HL-60 (cell line): Measurements from ENCODE around the gene CCDC92B.

Source experiments
- CTCF ChIP-seq: IDR thresholded peaks from one replicate; pipeline ENCODE4 v1.5.1; 2011; ENCODE audit warnings: low read length, control low read depth, inconsistent platforms; ENCODE audit not compliant: insufficient read depth
- REST ChIP-seq: IDR thresholded peaks from 2 replicates; pipeline ENCODE4 v1.6.1; 2012; ENCODE audit warnings: low read depth; ENCODE audit not compliant: insufficient replicate concordance

GRCh38 chr17:2700030-2700490 lies 49.4 kb downstream of the CCDC92B start:
- no peak for TF ChIP-seq CTCF
- TF ChIP-seq REST: no peak
